Esophagus muscularis mucosa (tissue), 3 donors: ENCODE data around the gene SHMT2.

Source experiments
- POLR2A ChIP-seq: fragments of 450-650 bp; IDR thresholded peaks from one replicate; pipeline ENCODE4 v1.6.1; 2017; ENCODE audit warnings: antibody characterized with exemption, moderate library complexity, mild to moderate bottlenecking, low read depth
- POLR2AphosphoS5 ChIP-seq, 2 donors: sonication (generic); formaldehyde crosslinking; IDR thresholded peaks; one replicate each; pipeline ENCODE4 v1.6.1; 2017; ENCODE audit warnings: antibody characterized with exemption in 2 of 2
- TF ChIP-seq, protein P1 (sequence below), 3 experiments: fragments of 200-600 bp in 2 of 3; fragments of 450-650 bp in 1 of 3; sonication (generic) in 2 of 3; IDR thresholded peaks; one replicate each; pipeline ENCODE4 v1.5.1; 2017 to 2019; ENCODE audit warnings: antibody characterized with exemption in 3 of 3, mild to moderate bottlenecking in 2 of 3, moderate library complexity in 1 of 3

DNA sequence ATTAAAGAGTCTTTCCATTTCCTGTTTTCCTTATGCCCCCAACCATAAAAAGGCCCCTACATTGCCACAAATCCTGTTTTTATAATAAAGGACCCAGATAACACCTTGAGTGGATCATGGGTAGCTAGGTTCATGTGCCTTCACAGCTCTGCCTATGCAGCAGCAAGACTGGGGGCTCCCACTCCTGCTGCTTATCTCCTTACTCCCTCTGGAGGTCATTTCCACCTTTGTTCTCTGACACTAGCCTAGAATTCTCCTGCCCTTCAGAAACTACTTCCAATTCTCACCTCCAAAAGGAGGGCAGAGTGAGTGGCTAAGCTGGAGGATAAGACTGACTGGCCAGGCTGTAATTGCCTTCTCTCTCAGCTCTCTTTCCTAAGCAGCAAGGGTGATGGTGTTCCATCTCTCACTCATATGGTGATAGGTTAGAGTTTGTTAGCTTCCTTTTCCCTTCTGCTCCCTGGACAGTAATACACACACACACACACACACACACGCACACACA lies 41.5 kb downstream of the SHMT2 start:
- TF ChIP-seq, protein P1, sequence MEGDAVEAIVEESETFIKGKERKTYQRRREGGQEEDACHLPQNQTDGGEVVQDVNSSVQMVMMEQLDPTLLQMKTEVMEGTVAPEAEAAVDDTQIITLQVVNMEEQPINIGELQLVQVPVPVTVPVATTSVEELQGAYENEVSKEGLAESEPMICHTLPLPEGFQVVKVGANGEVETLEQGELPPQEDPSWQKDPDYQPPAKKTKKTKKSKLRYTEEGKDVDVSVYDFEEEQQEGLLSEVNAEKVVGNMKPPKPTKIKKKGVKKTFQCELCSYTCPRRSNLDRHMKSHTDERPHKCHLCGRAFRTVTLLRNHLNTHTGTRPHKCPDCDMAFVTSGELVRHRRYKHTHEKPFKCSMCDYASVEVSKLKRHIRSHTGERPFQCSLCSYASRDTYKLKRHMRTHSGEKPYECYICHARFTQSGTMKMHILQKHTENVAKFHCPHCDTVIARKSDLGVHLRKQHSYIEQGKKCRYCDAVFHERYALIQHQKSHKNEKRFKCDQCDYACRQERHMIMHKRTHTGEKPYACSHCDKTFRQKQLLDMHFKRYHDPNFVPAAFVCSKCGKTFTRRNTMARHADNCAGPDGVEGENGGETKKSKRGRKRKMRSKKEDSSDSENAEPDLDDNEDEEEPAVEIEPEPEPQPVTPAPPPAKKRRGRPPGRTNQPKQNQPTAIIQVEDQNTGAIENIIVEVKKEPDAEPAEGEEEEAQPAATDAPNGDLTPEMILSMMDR (IDR thresholded peaks at IDR 0.05): no peak
- TF ChIP-seq POLR2A: no peak
- no peak for TF ChIP-seq POLR2AphosphoS5 (IDR thresholded peaks at IDR 0.05)
